RPMI8226 (cell line): ENCODE results near the gene ZNF618.

Experiments used
- DNase-seq: peaks from one replicate; pipeline ENCODE4 v3.0.0-alpha.2; 2015

ZNF618 gene

GRCh38 chr9:113962396-113962795, 86.3 kb downstream of the ZNF618 start:
- DNase-seq: no peak

- peak; percentile 21 for DNase-seq
Observed at GRCh38 chr9:113963017-113963620, 87.0 kb downstream of the ZNF618 start.

- DNase-seq: no peak
Observed at GRCh38 chr9:113963696-113964494, 87.8 kb downstream of the ZNF618 start.

GRCh38 chr9:113964495-113965170, 88.5 kb downstream of the ZNF618 start:
- no peak for DNase-seq

GRCh38 chr9:113966394-113966793, 90.3 kb downstream of the ZNF618 start:
- DNase-seq: no peak

- no peak for DNase-seq
Observed at GRCh38 chr9:113967380-113967779, 91.3 kb downstream of the ZNF618 start.

GRCh38 chr9:113969343-113969742, 93.2 kb downstream of the ZNF618 start:
- no peak for DNase-seq

GRCh38 chr9:113973226-113973625, 97.1 kb downstream of the ZNF618 start:
- DNase-seq: no peak

- DNase-seq: no peak
Observed at GRCh38 chr9:113973963-113974413, 97.9 kb downstream of the ZNF618 start.

GRCh38 chr9:113976915-113977314, 100.8 kb downstream of the ZNF618 start:
- DNase-seq: no peak

- DNase-seq: no peak
Observed at GRCh38 chr9:113978725-113979342, 102.7 kb downstream of the ZNF618 start.

- DNase-seq: no peak
Observed at GRCh38 chr9:113979343-113980127, 103.4 kb downstream of the ZNF618 start.

GRCh38 chr9:113984639-113985380, 108.7 kb downstream of the ZNF618 start:
- no peak for DNase-seq

GRCh38 chr9:113985968-113986585, 110.0 kb downstream of the ZNF618 start:
- DNase-seq: no peak

GRCh38 chr9:113986931-113987330, 110.8 kb downstream of the ZNF618 start:
- DNase-seq: no peak

- no peak for DNase-seq
Observed at GRCh38 chr9:113987526-113987925, 111.4 kb downstream of the ZNF618 start.

- no peak for DNase-seq
Observed at GRCh38 chr9:113988385-113989016, 112.4 kb downstream of the ZNF618 start.

- no peak for DNase-seq
Observed at GRCh38 chr9:113989017-113989713, 113.1 kb downstream of the ZNF618 start.

GRCh38 chr9:113989714-113990569, 113.8 kb downstream of the ZNF618 start:
- DNase-seq: no peak
